Putamen (tissue), 1 donor: ENCODE results near the gene TAF1L.

Experiments
- DNase-seq: peaks from one replicate; pipeline ENCODE4 v3.0.0-alpha.2; 2016; ENCODE audit warnings: low spot score

Gene TAF1L

GRCh38 chr9:32590898-32591297 lies 44.6 kb downstream of the TAF1L start:
- no peak for DNase-seq

GRCh38 chr9:32590476-32590875 lies 45.0 kb downstream of the TAF1L start:
- DNase-seq = no peak

DNA sequence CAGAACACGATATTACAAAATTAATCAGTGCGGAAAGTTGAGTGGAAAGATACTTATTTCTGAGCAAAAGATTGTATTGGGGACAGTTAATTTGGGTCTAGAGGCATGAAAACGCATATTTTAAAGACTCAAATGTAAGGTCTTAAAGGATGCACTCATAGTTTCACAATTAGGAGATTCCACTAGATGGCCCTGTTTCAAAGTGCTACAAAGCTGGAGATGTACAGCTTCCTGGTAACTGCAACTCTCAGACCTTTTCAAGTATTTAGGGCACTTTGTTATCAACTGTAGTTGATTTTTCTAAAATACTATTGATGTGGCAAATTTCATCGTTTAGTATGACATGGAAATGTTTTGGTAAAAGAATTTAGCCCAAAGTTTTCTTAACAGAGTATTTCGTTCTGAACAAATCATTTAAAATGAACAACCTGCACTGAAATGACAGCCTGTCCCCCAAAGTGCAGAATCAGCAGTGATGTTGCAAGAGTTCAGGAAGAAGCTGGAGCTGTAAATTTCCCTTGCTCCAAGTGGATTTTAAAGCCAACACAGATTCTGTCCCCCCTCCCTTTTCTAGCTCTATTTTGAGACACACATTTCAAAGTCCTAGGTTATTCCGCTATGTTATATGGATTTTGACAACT lies 46.3 kb downstream of the TAF1L start:
- DNase-seq = peak; percentile 39

DNA sequence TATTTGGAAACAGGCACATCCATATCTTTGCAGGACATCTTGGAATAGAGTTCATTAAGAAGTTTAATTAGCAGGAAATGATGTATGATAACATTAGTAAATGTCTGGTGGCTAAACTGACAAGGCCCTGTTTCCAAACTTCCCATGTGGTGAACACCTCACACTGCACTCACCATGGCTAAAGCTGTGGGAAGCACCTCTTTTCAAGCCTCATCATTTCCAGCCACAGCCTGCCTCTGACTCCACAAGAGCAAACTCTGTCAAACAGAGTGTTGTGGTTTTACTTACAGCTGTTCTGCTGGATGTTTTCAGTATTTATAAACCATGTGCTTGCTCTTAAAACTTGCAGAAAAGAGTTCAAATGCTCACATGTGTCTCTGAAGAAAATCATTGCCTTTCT lies 47.6 kb downstream of the TAF1L start:
- no peak for DNase-seq

- no peak for DNase-seq
Measured at GRCh38 chr9:32584784-32585183, 50.7 kb downstream of the TAF1L start.

DNA sequence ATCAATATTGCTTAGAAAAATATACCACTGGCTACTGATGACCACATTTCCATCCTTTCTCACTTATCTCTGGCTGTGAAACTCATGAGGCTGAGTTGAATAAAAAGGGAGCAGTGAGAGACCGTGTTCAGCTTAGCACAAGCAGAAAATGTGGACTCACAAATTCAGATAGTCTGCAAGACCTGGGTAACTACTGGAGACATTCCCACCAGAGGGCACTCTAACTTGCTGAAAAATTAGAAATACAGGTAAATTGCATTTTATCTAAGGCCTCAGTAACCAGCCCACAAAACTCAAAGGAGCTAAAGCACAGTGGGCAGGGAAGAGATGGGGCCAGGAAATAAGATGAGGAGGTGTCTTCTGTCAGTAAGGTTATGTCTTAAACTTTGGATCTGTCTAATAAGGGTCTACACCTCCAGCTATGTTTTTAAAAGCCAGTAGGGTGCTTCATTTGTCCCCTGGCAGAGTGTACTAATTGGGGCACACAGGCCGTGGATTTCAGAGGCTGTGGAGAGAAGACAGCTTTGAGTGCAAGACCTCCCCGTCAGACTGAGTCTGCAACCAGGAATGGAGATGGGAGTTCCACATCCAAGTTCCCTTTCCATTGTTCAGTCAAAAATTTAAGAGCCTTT lies 53.8 kb downstream of the TAF1L start:
- peak; percentile 52 for DNase-seq

DNA sequence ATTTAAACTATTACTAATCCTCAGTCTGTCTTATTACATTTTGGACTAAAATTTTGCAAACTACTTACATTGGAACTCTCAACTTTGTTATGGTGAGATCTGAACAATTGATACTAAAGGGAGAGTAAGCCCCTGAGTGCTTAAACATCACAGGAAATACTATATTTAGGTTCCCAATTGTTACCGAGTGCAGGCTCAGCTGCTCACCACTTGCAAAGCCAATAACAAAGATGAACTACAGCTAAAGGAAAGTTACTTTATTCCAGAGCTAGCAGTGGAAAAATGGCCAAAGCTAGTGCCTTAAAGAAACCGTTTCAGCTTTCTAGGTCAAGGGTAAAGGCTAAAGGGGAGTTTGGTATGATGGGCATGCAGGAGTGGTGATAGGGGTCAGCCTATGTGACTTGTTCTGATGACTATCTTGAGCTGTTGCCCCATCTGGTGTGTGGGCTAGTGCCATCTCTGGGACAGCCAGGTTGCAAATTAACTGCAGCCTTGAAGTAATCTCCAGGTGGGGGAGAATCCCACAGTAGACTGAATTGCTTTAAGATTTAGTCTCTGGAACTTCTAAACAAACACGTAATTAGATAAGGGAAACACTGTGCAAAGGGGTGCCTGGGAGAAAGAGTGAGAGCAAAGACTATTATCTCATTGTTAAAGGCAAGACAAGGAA lies 54.7 kb downstream of the TAF1L start:
- no peak for DNase-seq

DNA sequence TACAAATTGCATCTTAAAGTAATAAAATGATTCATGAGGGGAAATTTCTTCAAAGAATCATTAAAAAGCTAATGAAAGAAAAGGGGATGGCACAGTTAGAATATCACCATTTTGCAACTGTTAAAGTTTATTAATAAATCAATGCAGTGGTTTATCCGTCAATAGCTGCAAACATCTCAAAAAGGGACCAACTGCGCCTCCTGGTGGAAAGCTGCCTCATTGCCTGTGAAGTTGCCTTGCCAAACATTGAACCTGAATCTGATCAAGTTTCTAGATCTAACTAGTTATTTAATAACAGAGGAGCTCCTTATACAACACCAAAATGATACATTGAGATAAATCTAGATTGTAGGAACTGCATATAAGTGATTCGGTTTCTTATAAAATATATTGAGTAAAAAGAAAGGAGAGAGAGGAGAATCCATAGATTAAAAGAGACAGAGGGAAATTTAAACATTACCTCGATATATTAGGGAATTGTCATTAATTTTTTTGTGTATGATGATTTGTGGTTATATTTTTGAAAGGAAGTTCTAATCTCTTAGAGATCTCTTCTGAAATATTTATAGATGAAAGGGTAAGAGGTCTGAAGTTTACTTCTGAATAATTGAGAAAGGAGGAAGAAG lies 55.6 kb downstream of the TAF1L start:
- peak; percentile 47 for DNase-seq
